K562 (cell line): ENCODE results near the gene BAIAP2. TPM values are rescaled to one million over a fixed set of nuclear protein-coding genes. Genes with fewer than 3 reads are reported as not detected.

Source experiments
- ATAC-seq: fragments of 200-7000 bp; cut with Tn5 transposase; 3 replicates; pipeline ENCODE4 v1.9.1; 2020; ENCODE audit warnings: moderate library complexity
- BruUV-seq: library from RNA; stranded (reverse); fragments of 400-500 nt; replicated peaks from 2 replicates; lab custom pipeline; 2021; lab: Mats Ljungman, UMichigan
- CTCF ChIA-PET: fragments of 300-600 bp; formaldehyde crosslinking; extraction: SDS; loops from one replicate; lab custom pipeline; 2021; ENCODE audit warnings: low intra/inter-chr PET ratio; lab: Yijun Ruan, JAX
- POLR2A ChIA-PET: fragments of 300-600, 350-650 bp; sonication (Branson Sonifier 250); formaldehyde crosslinking; extraction: SDS; loops from one replicate; lab custom pipeline; 2021; ENCODE audit warnings: antibody characterized with exemption, inconsistent platforms; lab: Yijun Ruan, JAX
- DNase-seq, 4 experiments: peaks; one replicate each; pipeline versions ENCODE4 v3.0.0 to v3.0.0-alpha.2; 2011 to 2018; ENCODE audit warnings: low spot score in 3 of 4, mixed read lengths in 3 of 4; ENCODE audit errors: extremely low read depth in 1 of 4
- FAIRE-seq: peaks from 2 replicates; lab custom pipeline; 2011; peaks lifted over from hg19 to GRCh38; lab: Jason Lieb, UNC
- H2AFZ ChIP-seq: 2 replicates; pipeline ENCODE4 v1.6.0; 2011; ENCODE audit warnings: low read depth, low read length, control low read depth, inconsistent platforms
- H3K27ac ChIP-seq: fragments of 200-600 bp; 3 replicates; pipeline ENCODE4 v1.8.0; 2011; ENCODE audit warnings: low read depth, mild to moderate bottlenecking, control low read depth, inconsistent platforms, low read length, moderate library complexity, mixed read lengths; ENCODE audit errors: extremely low read depth
- H3K27me3 ChIP-seq, 2 experiments: fragments of 300-600 bp in 1 of 2; 2 replicates in 1 of 2; 3 replicates in 1 of 2; pipeline versions ENCODE4 v1.6.0 to v1.8.0; 2011; ENCODE audit warnings: inconsistent platforms in 2 of 2, low read length in 2 of 2, mild to moderate bottlenecking in 1 of 2, mixed read lengths in 1 of 2, moderate library complexity in 1 of 2; ENCODE audit not compliant: control insufficient read depth in 2 of 2, insufficient read depth in 2 of 2
- H3K36me3 ChIP-seq: fragments of 300-600 bp; 3 replicates; pipeline ENCODE4 v1.8.0; 2011; ENCODE audit warnings: mild to moderate bottlenecking, low read length, inconsistent platforms; ENCODE audit not compliant: control insufficient read depth, insufficient read depth
- H3K4me1 ChIP-seq, 2 experiments: fragments of 200-600 bp in 1 of 2; replicated peaks in 1 of 2; 2 replicates in 1 of 2; 3 replicates in 1 of 2; pipeline versions ENCODE4 v1.5.1 to v1.8.0; 2011; ENCODE audit warnings: inconsistent platforms in 2 of 2, low read length in 2 of 2, mild to moderate bottlenecking in 1 of 2, mixed read lengths in 1 of 2, moderate library complexity in 1 of 2; ENCODE audit not compliant: control insufficient read depth in 2 of 2, insufficient read depth in 2 of 2
- H3K4me2 ChIP-seq: 2 replicates; pipeline ENCODE4 v1.6.1; 2011; ENCODE audit warnings: low read length, control low read depth, inconsistent platforms, mixed read lengths; ENCODE audit not compliant: insufficient read depth
- H3K4me3 ChIP-seq: fragments of 200-600 bp; sonication (generic), shearing (Covaris generic); 2 replicates; pipeline ENCODE4 v1.5.1; 2016; ENCODE audit warnings: control low read depth, inconsistent platforms
- H3K79me2 ChIP-seq: fragments of 200-600 bp; 3 replicates; pipeline ENCODE4 v1.8.0; 2011; ENCODE audit warnings: low read length, inconsistent platforms; ENCODE audit not compliant: control insufficient read depth, insufficient read depth
- H3K9ac ChIP-seq, 2 experiments: 2 replicates each; pipeline versions ENCODE4 v1.6.0 to v1.6.1; 2011; ENCODE audit warnings: low read depth in 2 of 2, low read length in 2 of 2, control low read depth in 1 of 2, inconsistent platforms in 1 of 2, mild to moderate bottlenecking in 1 of 2, mixed read lengths in 1 of 2; ENCODE audit not compliant: insufficient read depth in 1 of 2
- H3K9me1 ChIP-seq: one replicate; pipeline ENCODE4 v1.6.0; 2011; ENCODE audit warnings: inconsistent platforms, mild to moderate bottlenecking, low read length, moderate library complexity; ENCODE audit not compliant: control insufficient read depth, insufficient read depth
- H3K9me3 ChIP-seq: replicated peaks from 2 replicates; pipeline ENCODE4 v1.5.1; 2011; ENCODE audit warnings: low read depth, low read length, inconsistent platforms; ENCODE audit not compliant: control insufficient read depth, insufficient read depth
- H4K20me1 ChIP-seq: replicated peaks from 2 replicates; pipeline ENCODE4 v1.6.1; 2011; ENCODE audit warnings: low read length, inconsistent platforms, mixed read lengths; ENCODE audit not compliant: control insufficient read depth, insufficient read depth
- ESRRA ChIP-seq: fragments of 450-650 bp; IDR thresholded peaks from 2 replicates; pipeline ENCODE4 v1.6.1; 2014; ENCODE audit warnings: low read depth, mild to moderate bottlenecking, moderate library complexity, borderline replicate concordance
- HNRNPLL ChIP-seq: fragments of 200-400 bp; formaldehyde crosslinking; IDR thresholded peaks from 2 replicates; pipeline ENCODE4 v1.6.1; 2017; ENCODE audit warnings: low read length, low read depth, mild to moderate bottlenecking; ENCODE audit not compliant: poor library complexity, severe bottlenecking
- ZFP36 ChIP-seq: fragments of 150-350 bp; IDR thresholded peaks from 2 replicates; pipeline ENCODE4 v1.6.1; 2018; ENCODE audit warnings: low read length, low read depth; ENCODE audit not compliant: partially characterized antibody
- ZNF57 ChIP-seq: fragments of 450-650 bp; formaldehyde crosslinking; IDR thresholded peaks from 2 replicates; pipeline ENCODE4 v1.4.0; 2020; ENCODE audit warnings: mild to moderate bottlenecking, moderate library complexity
- WGBS: fragments of 100-300 bp; shearing (Covaris generic); methylation state at CpG from one replicate; pipeline ENCODE4 v1.1.6; 2016; ENCODE audit warnings: low coverage, mixed read lengths; ENCODE audit not compliant: insufficient coverage; ENCODE audit errors: missing lambda C conversion rate; 5-methylcytosine and 5-hydroxymethylcytosine counted together
- in situ Hi-C: fragments of 300-500 bp; cut with MboI; formaldehyde crosslinking; loops from 4 replicates; pipeline ENCODE4 v1.15.0; 2018; ENCODE audit warnings: inconsistent platforms, mixed read lengths
- intact Hi-C: fragments of 100-400 bp; cut with micrococcal nuclease; formaldehyde crosslinking; loops from 2 replicates; pipeline ENCODE4 v1.14.2; 2022
- polyA plus RNA-seq, 8 experiments: library from polyadenylated mRNA; depleted of rRNA in 4 of 8; stranded (reverse) in 5 of 8; unstranded in 3 of 8; fragments of >200 nt; fragmentation: Nextera tagmentation in 2 of 8; fragmentation: Illumina TruSeq in 1 of 8; extraction: Ambion mirVana in 2 of 8; extraction: Trizol in 1 of 8; gene quantifications; 2 replicates each; pipeline versions ENCODE4 v1.2.1 to v1.2.3, GENCODE V29; 2011 to 2014; ENCODE audit warnings: inconsistent platforms in 1 of 8, missing spikeins in 1 of 8
- total RNA-seq, 7 experiments: library from RNA; depleted of rRNA in 6 of 7; stranded (reverse); fragments of >200 nt in 6 of 7; fragmentation: Illumina TruSeq in 2 of 7; extraction: Trizol in 2 of 7; gene quantifications; 2 replicates each; pipeline versions ENCODE4 v1.2.1 to v1.2.3, GENCODE V29; 2011 to 2021; ENCODE audit warnings: low replicate concordance in 1 of 7
- TF ChIP-seq, protein P1 (sequence below): sonication (generic); formaldehyde crosslinking; IDR thresholded peaks from 2 replicates; pipeline ENCODE4 v1.9.0; 2022; ENCODE audit warnings: mild to moderate bottlenecking, missing genetic modification reagents

BAIAP2 gene
- total and polyA plus RNA-seq, 9 of the 15 experiments (the other 6 are each of a cell fraction or from before 2014, with no cell fraction given): 2.3 to 51.6 (median 18.4) TPM

DNA sequence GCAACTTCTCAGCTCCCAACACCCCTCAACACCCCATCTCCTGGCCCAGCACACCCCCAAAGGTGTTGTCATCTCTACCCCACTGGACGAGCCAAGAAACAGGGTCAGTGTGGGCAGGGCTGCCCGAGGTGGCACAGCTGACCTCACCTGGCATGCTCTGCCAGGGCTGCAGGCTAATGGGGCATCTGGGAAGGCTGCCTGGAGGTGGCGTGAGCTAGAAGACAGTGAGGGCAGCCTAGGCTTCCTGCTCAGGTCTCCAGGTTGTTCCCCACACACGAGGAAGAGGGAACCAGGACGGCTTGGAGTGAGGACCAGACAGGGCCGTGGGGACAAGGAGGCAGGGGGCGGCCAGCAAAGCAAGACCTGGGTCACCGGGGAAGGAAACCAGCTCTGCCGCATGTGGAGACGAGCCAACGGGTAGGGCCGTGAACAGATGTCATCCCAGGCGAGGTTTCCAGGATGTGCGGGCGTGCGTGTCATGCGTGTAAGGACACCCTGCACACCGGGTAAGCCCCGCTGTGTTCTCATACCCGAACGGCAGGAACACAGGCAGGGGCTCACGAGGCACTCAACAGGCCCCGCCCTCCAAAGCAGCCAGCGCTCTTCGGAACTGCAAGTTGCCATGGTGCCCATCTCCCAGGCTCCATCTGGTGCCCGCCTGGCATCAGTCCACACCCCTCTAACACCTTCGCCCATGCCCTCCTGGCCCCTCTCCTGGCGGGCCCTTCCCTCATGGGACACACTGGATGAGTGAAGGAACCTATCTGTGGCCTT lies 100.7 kb downstream of the BAIAP2 start:
- H4K20me1 ChIP-seq: peaks cover 6% of the 10 kb centered on the region
- H3K36me3 ChIP-seq: no peaks in the 10 kb centered on the region
- H3K9ac ChIP-seq: peak overlapping the region in 1 of 2 experiments; percentile 76; a peak in 2 of 4 replicates
- ChIA-PET CTCF (no interaction called here), POLR2A (interaction anchor here (0.8 kb wide), 1 partner anchor 14 kb away, joined by 5 read pairs; no protein-coding TSS in a partner anchor)
- no peak for ATAC-seq
- no peaks in the 10 kb centered on the region for H3K79me2 ChIP-seq
- peaks cover 2% of the 10 kb centered on the region; the same call in 1 of the 2 replicates for H3K9me3 ChIP-seq
- H3K27ac ChIP-seq: no peak overlapping the region
- no peak for DNase-seq
- no peak overlapping the region for H3K4me3 ChIP-seq
- TF ChIP-seq HNRNPLL (no peak), ZFP36 (peak; percentile 80), ZNF57 (CRISPR knock-in tag) (no peak), ESRRA (no peak)
- TF ChIP-seq, protein P1, sequence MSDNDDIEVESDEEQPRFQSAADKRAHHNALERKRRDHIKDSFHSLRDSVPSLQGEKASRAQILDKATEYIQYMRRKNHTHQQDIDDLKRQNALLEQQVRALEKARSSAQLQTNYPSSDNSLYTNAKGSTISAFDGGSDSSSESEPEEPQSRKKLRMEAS (CRISPR knock-in tag): 0 out of 2 replicates have a peak, but pooled peaks have one; percentile 8
- peaks cover 0 to 10% of the 10 kb centered on the region in 2 experiments; a peak in 3 of 5 replicates for H3K27me3 ChIP-seq
- no peak overlapping the region for H3K4me2 ChIP-seq
- intact Hi-C loops (no loop called here), in situ Hi-C loops (loop anchor here (25.0 kb wide), 1 partner anchor 102 kb away; the partner anchor contains the start of genes NDUFAF8 and TEPSIN)
- H3K9me1 ChIP-seq: no peaks in the 10 kb centered on the region
- no peak overlapping the region for H2AFZ ChIP-seq
- 9% methylated on average over 28 of the region's 28 CpGs for WGBS
- no TSS peak for BruUV-seq
- peaks cover 6 to 62% of the 10 kb centered on the region in 2 experiments; a peak in 4 of 5 replicates for H3K4me1 ChIP-seq
- FAIRE-seq: no peak
